ENCODE data around the gene NBPF9.
"Not testable (repeated sequence)": the region's sequence is repeated elsewhere in the genome, so short reads cannot be mapped to it uniquely, and the experiment has no call there.

DNA sequence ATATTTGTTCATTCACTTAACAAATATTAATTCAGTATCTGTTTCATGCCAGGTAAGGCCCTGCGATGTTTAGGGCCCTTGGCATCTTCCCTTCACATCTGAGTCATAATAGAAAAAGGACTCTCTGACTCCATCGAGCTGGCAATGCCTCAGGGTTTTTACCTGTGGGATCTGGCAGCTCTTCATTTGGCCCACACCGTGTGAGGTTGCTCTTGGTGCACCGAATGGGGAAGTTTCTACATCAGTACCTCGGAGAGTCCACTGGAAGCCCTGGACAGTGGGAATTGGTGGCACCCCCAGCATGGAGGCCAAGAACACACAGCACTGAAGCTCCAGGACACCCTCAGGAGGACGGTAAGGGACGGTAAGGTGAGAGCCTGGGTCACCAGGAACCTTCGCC lies 5.1 kb downstream of the NBPF9 start:
- TF ChIP-seq, protein P1, sequence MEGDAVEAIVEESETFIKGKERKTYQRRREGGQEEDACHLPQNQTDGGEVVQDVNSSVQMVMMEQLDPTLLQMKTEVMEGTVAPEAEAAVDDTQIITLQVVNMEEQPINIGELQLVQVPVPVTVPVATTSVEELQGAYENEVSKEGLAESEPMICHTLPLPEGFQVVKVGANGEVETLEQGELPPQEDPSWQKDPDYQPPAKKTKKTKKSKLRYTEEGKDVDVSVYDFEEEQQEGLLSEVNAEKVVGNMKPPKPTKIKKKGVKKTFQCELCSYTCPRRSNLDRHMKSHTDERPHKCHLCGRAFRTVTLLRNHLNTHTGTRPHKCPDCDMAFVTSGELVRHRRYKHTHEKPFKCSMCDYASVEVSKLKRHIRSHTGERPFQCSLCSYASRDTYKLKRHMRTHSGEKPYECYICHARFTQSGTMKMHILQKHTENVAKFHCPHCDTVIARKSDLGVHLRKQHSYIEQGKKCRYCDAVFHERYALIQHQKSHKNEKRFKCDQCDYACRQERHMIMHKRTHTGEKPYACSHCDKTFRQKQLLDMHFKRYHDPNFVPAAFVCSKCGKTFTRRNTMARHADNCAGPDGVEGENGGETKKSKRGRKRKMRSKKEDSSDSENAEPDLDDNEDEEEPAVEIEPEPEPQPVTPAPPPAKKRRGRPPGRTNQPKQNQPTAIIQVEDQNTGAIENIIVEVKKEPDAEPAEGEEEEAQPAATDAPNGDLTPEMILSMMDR (IDR thresholded peaks at IDR 0.05): not testable (repeated sequence)
- TF ChIP-seq POLR2A (IDR thresholded peaks at IDR 0.05): not testable (repeated sequence)
